HG03520 (cell line): Measurements from ENCODE around the gene LIF.
"Not testable (repeated sequence)": the region's sequence is repeated elsewhere in the genome, so short reads cannot be mapped to it uniquely, and the experiment has no call there.

Experiments
- ATAC-seq: cut with Tn5 transposase; IDR thresholded peaks from one replicate; pipeline ENCODE4 v1.9.1; 2021; ENCODE audit warnings: mild to moderate bottlenecking, moderate library complexity; ENCODE audit not compliant: unreplicated experiment

The LIF gene

DNA sequence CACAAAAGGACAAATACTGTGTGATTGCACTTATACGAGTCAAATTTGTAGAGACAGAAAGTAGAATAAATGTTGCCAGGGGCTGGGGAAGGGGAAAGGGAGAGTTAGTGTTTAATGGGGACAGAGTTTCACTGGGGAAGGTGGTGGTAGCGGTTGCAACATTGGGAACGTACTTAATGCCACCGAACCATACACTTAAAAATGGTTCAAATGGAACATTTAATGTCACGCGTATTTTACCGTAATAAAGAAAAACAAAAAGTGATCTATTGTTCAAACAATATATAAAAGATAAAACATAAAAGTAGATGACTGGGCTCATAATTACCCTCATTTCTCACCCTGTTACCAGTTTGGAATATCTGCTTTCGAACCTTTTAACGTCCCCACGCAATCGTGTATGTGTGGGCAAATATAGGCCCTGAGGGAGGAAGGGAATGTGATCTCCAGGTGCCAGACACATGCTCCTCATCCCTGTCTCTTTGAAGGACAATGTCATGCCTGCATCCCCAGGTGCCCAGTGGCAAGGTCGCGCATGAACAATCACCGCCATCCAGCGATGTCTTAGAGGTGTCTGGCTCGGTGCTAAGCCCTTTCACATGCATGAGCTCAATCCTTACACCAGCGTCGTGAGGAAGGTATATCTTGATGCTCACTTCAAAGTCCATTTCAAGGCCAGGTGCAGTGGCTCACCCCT is 35.3 kb downstream of the LIF start:
- no peak for ATAC-seq

DNA sequence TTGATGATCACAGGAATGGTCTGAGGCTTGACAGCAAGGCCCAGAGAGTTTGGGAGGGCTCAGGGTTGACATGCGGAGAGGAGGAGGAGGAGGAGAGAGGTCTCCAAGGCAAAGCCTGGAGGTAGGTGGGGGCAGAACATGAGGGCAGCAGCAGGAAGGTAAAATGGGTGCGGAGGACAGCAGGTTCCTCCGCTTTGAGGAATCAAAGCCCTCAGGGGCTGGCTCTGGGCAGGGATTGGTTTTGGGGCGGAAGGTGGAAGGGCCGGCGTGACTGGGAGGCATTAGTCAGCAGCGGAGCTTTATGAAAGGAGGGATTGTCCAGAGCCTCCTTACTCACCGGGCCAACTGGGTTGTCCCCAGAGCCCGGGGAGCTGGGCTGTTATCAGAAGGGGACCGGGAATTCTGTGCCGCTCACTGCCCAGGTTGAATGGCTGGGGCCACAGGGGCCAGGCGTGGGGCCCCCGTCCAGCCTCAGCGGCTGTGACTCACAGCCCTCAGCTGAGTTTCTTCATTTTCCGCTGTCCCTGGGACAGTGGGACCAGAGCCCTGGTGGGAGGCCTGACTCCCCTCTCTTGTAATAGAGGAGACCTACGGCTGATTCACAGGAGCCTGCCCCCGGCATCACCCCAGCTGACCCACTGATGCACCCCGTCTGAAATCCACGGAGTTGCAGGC is 36.2 kb downstream of the LIF start:
- no peak for ATAC-seq

- no peak for ATAC-seq
These were observed 36.9 kb downstream of the LIF start for GRCh38 chr22:30209642-30210041.

- no peak for ATAC-seq
These were observed 37.6 kb downstream of the LIF start for GRCh38 chr22:30208631-30209603.

DNA sequence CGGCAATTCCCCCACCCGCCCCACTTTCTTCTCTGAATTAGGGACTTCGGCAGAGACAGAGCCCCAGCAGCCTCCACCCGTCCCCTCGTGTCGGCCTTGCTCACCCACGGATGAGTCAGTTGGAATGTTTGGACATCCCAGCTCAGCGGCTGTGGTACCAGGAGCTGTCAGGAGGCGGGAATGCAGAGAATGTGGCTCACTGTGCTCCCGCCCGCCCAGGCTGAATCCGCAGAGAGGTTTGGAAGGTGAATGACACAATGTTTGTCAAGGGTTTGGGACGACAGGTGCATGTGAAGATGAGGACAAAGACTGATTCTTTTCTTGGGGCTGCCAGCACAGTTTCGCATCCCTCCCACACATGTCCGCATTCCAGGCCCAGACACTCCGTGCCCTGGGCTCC is 39.6 kb downstream of the LIF start:
- no peak for ATAC-seq

DNA sequence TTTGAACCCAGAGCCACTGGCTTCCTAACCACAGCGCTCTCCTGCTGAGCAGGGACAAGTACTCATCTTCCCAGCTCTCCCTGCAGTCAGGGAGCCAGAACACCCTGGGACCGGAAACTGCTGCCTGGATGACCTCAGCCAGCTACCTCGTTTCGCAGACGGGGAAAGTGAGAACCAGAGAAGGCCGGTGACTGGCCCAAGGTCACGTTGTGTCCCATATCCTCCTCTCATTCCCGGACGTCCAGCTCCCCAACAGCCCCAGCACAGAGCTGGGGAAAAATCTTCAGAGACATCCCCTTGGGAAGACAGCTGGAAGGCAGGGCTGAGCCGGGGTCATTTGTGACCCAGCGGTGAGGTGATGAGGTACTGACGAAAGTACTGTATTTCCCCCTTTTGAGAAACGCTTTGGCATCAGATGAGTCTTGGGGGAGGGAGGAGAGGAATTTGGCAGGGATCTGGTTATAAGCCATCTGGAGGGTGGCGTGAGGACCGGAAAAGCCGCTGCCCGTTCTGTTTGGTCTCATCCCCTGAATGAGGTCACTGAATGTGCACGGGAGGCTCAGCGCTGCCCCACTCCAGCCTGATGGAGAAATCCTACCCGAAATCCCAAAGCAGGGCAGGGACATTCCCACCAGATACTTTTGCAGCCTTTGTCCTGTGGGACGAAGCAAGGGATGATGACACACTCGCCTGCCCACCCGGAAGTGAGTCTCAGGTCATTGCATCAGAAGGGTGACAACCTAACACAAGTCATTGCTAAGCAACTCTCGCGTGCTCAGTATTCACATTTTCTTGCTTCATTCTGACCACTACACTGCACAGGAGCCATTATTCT is 41.1 kb downstream of the LIF start:
- no peak for ATAC-seq

- ATAC-seq = no peak
These were observed 41.8 kb downstream of the LIF start for GRCh38 chr22:30204742-30205111.

GRCh38 chr22:30204015-30204741 is 42.4 kb downstream of the LIF start:
- ATAC-seq = no peak

DNA sequence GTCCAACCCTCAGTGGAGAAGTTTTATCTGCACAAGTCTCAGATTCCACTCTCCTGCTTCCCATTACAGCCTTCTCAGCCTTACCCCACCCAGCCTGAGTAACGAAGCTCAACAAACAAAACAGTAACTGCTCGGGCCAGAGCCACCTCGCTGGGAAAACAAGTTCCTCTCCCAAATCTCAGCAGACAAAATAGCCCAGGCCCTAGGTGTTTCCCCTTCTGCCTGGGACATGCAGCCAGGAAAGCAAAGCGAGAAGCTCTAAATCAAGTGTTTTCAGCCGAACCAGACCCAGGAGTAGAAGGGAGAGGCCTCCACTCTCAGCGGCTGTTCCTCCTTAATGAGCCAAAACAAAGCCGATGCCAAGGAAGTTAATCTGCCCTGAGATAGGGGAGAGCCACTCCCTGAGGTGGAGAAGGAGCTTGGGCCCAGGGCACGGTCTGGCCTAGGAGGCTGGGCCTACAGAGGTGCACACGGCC is 44.0 kb downstream of the LIF start:
- no peak for ATAC-seq

DNA sequence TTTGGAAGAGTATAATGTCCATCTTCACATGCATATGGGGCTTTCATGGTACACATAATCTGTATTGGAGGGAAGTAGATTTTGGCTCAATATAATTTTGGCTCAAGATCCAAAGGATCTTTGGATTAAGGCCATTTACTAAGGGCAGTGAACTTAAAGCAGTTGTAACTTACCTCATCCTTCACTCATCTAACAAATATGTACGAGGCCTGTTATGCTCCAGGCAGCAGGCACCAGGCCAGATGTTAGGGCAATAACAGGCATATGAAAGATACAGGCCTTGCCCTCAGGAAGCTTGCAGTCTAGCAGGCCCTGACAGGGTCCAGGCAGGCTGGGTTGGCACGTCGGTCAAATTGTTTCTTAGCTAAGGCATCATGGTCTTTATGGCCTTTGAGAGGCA is 44.6 kb downstream of the LIF start:
- ATAC-seq = no peak

DNA sequence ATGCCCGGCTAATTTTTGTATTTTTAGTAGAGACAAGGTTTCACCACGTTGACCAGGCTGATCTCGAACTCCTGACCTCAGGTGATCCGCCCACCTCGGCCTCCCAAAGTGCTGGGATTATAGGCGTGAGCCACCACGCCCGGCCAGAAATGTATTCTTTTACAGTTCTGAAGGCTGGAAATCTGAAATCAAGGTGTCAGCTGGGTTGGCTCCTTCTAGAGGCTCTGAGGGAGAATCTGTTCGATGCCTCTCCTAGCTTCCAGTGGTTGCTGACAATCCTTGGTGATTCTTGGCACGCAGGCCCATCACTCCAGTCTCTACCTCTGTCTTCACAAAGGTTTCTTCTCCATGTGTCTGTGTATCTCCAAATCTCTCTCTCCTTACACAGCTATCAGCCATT is 45.7 kb downstream of the LIF start:
- not testable (repeated sequence) for ATAC-seq

DNA sequence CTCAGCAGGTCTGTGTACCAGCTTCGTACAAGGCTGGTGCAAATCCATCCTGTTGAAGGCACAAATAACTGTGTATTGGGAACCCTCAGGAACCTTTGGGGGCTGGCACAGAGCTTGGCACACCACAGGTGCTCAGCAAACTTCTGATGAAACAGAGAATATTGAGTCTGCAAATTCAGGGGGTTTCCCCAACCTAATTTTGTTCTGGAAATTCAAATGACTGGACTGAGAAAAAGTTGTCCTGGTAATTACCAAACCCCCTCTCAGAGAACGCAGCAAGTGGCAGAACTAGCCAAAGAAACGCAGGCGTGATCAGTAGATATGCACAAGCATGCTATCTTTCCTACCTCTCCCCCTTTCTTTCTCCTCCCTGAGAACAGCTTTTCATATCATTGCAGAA is 47.6 kb downstream of the LIF start:
- no peak for ATAC-seq

- ATAC-seq = no peak
These were observed 48.3 kb downstream of the LIF start for GRCh38 chr22:30198152-30198825.

DNA sequence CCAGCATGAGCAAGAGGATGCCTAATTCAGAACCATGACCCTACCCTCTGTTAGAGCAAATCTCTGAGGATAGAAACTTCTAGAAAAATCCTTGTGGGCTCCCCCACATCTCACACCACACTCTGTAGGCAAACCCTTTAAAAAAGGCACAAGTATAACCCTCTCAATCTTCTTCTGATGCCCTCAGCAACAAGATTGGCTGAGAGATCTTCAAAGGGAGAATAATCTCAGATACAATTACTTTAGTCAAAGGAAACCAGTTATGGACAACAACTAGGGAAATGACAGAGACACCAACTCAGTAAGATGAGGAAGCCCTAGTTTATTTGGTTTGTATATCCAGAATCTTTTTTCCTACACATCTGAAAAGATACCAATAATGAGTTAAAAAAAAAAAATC is 49.2 kb downstream of the LIF start:
- ATAC-seq = no peak

DNA sequence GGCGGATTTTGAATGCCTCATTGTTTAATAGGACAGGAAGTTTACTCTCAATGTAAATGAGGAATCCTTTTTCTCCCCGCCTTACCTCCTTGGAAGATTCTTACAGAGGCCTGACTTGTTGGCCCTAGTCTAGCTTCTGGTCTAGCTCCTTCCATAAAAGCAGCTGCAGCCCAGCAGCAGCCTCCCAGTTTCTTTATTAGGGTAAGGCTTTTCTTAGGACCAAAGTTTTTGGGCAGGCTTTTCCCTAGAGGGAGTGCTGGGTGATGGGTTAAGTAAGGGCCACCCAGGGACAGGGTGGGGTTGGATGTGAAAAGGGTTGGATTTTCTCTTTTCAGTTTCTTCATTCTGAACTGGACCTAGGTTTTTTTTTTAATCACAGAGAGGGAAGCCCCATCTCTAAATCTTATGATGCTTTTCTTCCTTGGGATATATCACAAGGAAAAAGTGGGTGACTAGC is 49.7 kb downstream of the LIF start:
- ATAC-seq = no peak

DNA sequence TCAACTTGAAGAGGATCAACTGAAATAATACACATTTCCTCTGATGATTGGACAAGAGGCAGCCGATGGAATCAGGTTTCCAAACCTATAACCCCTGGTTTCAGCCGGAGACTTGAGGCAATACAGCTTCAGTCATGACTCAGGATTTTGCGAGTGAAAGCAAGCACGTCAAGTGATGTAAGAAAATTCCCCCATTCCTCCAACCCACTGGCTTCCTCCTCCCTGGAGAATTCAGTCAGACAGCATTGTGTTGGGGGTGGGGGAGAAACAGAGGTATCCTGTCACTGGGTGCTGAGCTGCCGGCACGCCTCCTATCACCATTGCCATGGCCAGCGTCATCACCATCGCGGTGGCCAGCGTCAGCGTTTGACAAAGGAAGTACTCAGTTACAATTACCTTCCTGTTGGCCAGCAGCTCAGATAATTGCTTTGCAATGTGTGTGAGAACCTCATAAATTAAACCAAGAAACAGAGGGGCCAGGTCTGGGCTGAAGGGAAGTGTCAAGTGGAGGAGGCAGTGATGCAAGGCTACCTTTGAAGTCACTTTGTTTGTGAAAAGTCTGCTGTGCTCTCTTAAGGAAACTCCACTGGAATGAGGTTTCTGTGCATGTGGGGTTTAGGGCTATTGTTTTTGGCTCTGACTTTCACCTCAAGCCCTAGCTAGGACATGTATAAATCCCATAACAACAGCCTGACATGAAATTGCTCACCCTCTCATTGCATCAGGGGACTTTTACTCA is 50.2 kb downstream of the LIF start:
- ATAC-seq = no peak

- no peak for ATAC-seq
These were observed 51.1 kb downstream of the LIF start for GRCh38 chr22:30195245-30196140.
